Activated CD8-positive, alpha-beta T cell treated with anti-CD3 and anti-CD28 coated beads for 36 hours (primary cell): ENCODE data around the gene DYNC1LI1. TPM values are rescaled to one million over a fixed set of nuclear protein-coding genes. Genes with fewer than 3 reads are reported as not detected.

Experiments used
- ATAC-seq: fragments of 200-7000 bp; cut with Tn5 transposase; one replicate; pipeline ENCODE4 v1.10.0; 2021; ENCODE audit warnings: mild to moderate bottlenecking, moderate library complexity
- CTCF ChIA-PET: fragments of 350-600 bp; sonication (Branson Sonifier 250); formaldehyde crosslinking; loops from one replicate; lab custom pipeline; 2021; ENCODE audit warnings: antibody characterized with exemption; lab: Charles Lee
- POLR2A ChIA-PET: fragments of 350-600 bp; sonication (Branson Sonifier 250); formaldehyde crosslinking; loops from one replicate; lab custom pipeline; 2021; ENCODE audit warnings: antibody characterized with exemption; lab: Charles Lee
- DNase-seq: peaks from one replicate; pipeline ENCODE4 v3.0.0-alpha.2; 2020
- H3K27ac Mint-ChIP-seq: one replicate; pipeline ENCODE4 v1.8.0; 2021; ENCODE audit warnings: mild to moderate bottlenecking, mixed read lengths
- H3K27me3 Mint-ChIP-seq: one replicate; pipeline ENCODE4 v1.8.0; 2021; ENCODE audit warnings: mixed read lengths
- H3K36me3 Mint-ChIP-seq: one replicate; pipeline ENCODE4 v1.8.0; 2021; ENCODE audit warnings: low read depth, mixed read lengths
- H3K4me1 Mint-ChIP-seq: one replicate; pipeline ENCODE4 v1.8.0; 2021; ENCODE audit warnings: low read depth, mixed read lengths
- H3K4me3 Mint-ChIP-seq: one replicate; pipeline ENCODE4 v1.8.0; 2021; ENCODE audit warnings: mild to moderate bottlenecking, moderate library complexity, mixed read lengths
- H3K9me3 Mint-ChIP-seq: one replicate; pipeline ENCODE4 v1.8.0; 2021; ENCODE audit warnings: mixed read lengths
- CTCF ChIP-seq: fragments of 200-600 bp; IDR thresholded peaks from one replicate; pipeline ENCODE4 v1.8.0; 2022; ENCODE audit warnings: antibody characterized with exemption, mild to moderate bottlenecking
- intact Hi-C: fragments of 100-400 bp; cut with micrococcal nuclease; formaldehyde crosslinking; loops from one replicate; pipeline ENCODE4 v1.10.0; 2022
- total RNA-seq, 2 experiments: library from RNA; stranded (reverse); gene quantifications; one replicate each; pipeline ENCODE4 v1.2.3, GENCODE V29; 2021

The DYNC1LI1 gene
- total RNA-seq, 2 experiments from 2014 or later: 31.0 to 31.8 TPM

DNA sequence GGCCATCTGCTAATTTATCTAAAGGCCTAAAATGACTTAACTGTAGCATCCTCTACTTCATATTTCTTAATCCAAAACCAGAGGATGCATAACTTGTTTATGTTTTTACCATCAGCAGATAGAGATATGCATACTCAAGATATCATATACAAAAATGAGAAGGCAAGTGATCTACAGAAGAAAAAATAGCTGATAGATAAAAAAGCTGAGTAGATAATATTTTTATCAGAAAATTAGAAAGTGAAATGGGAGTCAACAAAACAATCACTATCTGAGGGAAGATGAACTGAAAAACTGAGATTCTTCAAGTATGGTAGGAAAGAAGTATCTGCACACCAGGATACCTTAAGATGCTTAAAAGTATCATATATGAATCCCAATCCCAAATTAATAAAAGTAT lies 25.4 kb downstream of the DYNC1LI1 start:
- H3K27me3 Mint-ChIP-seq: no peaks in the 10 kb centered on the region
- ATAC-seq (no peak), DNase-seq (no peak)
- H3K4me1 Mint-ChIP-seq: peaks cover 16% of the 10 kb centered on the region
- peaks cover 7% of the 10 kb centered on the region for H3K36me3 Mint-ChIP-seq
- no peak overlapping the region for H3K27ac Mint-ChIP-seq
- intact Hi-C loops: no loop called here
- no peak overlapping the region for H3K4me3 Mint-ChIP-seq
- ChIA-PET CTCF (interaction anchor here (0.6 to 0.8 kb wide), 2 partner anchors 15 to 24 kb away, joined by 3 read pairs; no protein-coding TSS in a partner anchor), POLR2A (no interaction called here)
- TF ChIP-seq CTCF: no peak
- no peaks in the 10 kb centered on the region for H3K9me3 Mint-ChIP-seq

DNA sequence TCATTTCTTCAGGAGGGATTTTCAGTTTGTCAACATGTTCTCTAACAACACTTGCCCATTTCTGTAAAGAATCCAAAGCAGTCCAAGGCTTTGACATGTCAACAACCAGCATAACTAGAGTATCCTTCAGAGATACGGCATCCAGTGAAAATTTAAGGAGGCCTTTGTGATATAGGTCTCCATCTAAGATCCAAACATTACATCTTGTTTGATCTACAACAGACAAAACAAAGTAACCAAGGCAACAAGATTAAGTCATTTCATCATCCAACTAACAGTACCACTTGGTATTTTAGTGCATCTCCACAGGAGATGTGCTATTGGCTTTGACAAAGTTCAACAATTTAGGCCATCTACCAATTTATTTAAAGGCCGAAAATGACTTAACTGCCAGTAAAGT lies 25.8 kb downstream of the DYNC1LI1 start:
- Mint-ChIP-seq H3K4me3 (no peak overlapping the region), H3K9me3 (no peaks in the 10 kb centered on the region), H3K27ac (peak overlapping the region; percentile 3), H3K27me3 (no peaks in the 10 kb centered on the region), H3K4me1 (peaks cover 16% of the 10 kb centered on the region), H3K36me3 (peaks cover 7% of the 10 kb centered on the region)
- DNase-seq (no peak), ATAC-seq (no peak)
- ChIA-PET CTCF (interaction anchor here (1.3 kb wide), 1 partner anchor 12 kb away, joined by 3 read pairs; no protein-coding TSS in a partner anchor), POLR2A (no interaction called here)
- no peak for TF ChIP-seq CTCF
- intact Hi-C loops: no loop called here

DNA sequence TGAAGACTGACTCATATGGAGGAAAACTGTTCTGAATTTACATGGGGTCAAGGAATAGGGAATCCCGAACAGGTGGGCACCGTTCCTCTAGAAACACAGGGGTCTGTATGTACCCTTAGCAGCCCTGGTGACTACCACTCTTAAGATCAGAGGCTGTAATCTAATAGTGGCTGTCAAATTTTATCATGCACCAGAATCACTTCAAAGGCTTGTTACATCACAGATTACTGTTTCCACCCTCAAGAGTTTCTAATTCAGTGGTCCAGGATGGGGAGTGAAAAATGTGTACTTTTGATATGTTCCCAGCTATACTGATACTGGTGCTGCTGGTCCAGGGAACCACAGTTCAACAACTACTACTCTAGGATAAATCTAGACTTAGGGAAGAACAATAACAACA lies 27.9 kb downstream of the DYNC1LI1 start:
- Mint-ChIP-seq H3K27ac (peak overlapping the region; percentile 46), H3K9me3 (no peaks in the 10 kb centered on the region), H3K4me3 (no peak overlapping the region), H3K27me3 (no peaks in the 10 kb centered on the region), H3K36me3 (peaks cover 11% of the 10 kb centered on the region), H3K4me1 (peaks cover 14% of the 10 kb centered on the region)
- CTCF ChIA-PET: no interaction called here
- TF ChIP-seq CTCF: no peak
- intact Hi-C loops: no loop called here
- no peak for ATAC-seq
- POLR2A ChIA-PET: no interaction called here
- DNase-seq: no peak

DNA sequence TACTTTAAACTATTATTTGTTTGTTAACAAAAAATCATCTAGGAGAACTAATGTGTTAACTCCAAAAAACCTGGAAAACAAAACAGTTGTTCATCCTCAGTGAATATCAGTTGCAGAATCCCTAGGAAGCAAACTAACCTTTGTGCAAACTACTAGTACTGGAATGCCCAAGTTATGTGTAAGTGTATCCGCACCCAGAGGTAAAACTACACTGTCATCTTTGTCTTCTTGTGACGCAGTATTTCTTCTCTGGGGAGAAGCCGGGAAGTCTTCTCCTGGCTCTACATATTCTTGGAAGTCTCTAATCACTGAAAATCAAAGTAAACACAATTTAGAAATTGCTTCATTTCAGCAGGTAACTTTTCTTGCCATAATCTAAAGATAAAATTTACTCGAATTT lies 29.8 kb downstream of the DYNC1LI1 start:
- intact Hi-C loops: no loop called here
- ChIA-PET POLR2A (no interaction called here), CTCF (no interaction called here)
- no peak for TF ChIP-seq CTCF
- no peaks in the 10 kb centered on the region for H3K27me3 Mint-ChIP-seq
- no peak overlapping the region for H3K27ac Mint-ChIP-seq
- no peak overlapping the region for H3K4me3 Mint-ChIP-seq
- no peak for DNase-seq
- peaks cover 14% of the 10 kb centered on the region for H3K4me1 Mint-ChIP-seq
- no peaks in the 10 kb centered on the region for H3K9me3 Mint-ChIP-seq
- ATAC-seq: no peak
- H3K36me3 Mint-ChIP-seq: peaks cover 11% of the 10 kb centered on the region

DNA sequence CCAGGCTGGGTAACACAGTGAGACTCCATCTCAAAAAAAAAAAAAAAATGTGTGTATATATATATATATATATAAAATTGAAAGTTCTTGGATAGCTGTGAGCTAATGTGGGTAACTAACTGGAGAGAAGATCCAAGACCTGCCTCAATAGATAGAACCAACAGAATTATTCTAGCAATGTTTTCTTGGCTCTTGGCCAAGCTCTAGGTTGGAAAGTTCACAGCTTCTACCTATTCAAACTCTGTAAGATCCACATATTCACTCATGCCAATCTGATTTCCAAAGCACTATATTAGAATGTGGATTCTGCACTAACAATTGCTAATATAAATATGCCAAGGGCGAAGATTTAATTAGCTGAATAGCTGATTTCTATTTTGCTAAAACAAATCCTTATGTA lies 38.2 kb downstream of the DYNC1LI1 start:
- ChIA-PET POLR2A (no interaction called here), CTCF (interaction anchor here (1.1 kb wide), 1 partner anchor 22 kb away, joined by 4 read pairs; no protein-coding TSS in a partner anchor)
- H3K36me3 Mint-ChIP-seq: peaks cover 29% of the 10 kb centered on the region
- no peaks in the 10 kb centered on the region for H3K9me3 Mint-ChIP-seq
- no peak overlapping the region for H3K4me3 Mint-ChIP-seq
- no peak overlapping the region for H3K27ac Mint-ChIP-seq
- ATAC-seq (no peak), DNase-seq (no peak)
- no peaks in the 10 kb centered on the region for H3K27me3 Mint-ChIP-seq
- intact Hi-C loops: no loop called here
- peaks cover 10% of the 10 kb centered on the region for H3K4me1 Mint-ChIP-seq
- TF ChIP-seq CTCF: no peak
